IPS-20b (cell line): Measurements from ENCODE around the gene MTX1.
"Not testable (repeated sequence)": the region's sequence is repeated elsewhere in the genome, so short reads cannot be mapped to it uniquely, and the experiment has no call there.

Source experiments
- H3K27ac ChIP-seq: one replicate; pipeline ENCODE4 v1.5.1; 2013; ENCODE audit warnings: low read length
- H3K27me3 ChIP-seq: 2 replicates; pipeline ENCODE4 v1.6.1; 2013; ENCODE audit warnings: mild to moderate bottlenecking, low read length, inconsistent platforms; ENCODE audit not compliant: insufficient read depth
- H3K36me3 ChIP-seq: 2 replicates; pipeline ENCODE4 v1.6.1; 2013; ENCODE audit warnings: low read depth, mild to moderate bottlenecking, inconsistent platforms, low read length, moderate library complexity; ENCODE audit not compliant: insufficient read depth
- H3K4me1 ChIP-seq: 2 replicates; pipeline ENCODE4 v1.6.1; 2013; ENCODE audit warnings: mild to moderate bottlenecking, control low read depth, inconsistent platforms, low read length, moderate library complexity; ENCODE audit not compliant: insufficient read depth
- H3K4me3 ChIP-seq: 2 replicates; pipeline ENCODE4 v1.5.1; 2013; ENCODE audit warnings: mild to moderate bottlenecking, low read length, inconsistent platforms
- H3K9ac ChIP-seq: 2 replicates; pipeline ENCODE4 v1.6.1; 2013; ENCODE audit warnings: low read depth, mild to moderate bottlenecking, inconsistent platforms, low read length, moderate library complexity
- H3K9me3 ChIP-seq: 2 replicates; pipeline ENCODE4 v1.6.1; 2013; ENCODE audit warnings: mild to moderate bottlenecking, low read depth, low read length, inconsistent platforms; ENCODE audit not compliant: insufficient read depth

The MTX1 gene

DNA sequence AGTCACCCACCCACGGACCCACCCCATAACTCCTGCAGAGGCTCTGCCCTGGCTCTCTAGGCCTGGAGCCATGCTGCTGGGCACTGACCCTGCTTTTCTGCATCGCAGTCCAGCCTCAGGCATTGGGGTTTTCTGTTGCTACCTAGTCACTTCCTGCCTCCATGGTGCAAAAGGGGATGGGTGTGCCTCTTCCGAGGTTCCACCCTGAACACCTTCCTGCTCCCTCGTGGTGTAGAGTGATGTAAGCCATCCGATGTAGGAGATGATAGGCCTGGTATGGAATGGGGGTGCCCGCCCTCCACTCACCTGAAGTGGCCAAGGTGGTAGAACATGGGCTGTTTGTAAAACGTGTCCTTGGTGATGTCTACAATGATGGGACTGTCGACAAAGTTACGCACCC is 26.9 kb downstream of the MTX1 start:
- not testable (repeated sequence) for H3K27me3 ChIP-seq, H3K9ac ChIP-seq

GRCh38 chr1:155236451-155236850 is 28.0 kb downstream of the MTX1 start:
- Histone ChIP-seq H3K27me3 (no peaks in the 10 kb centered on the region), H3K27ac (no peak overlapping the region), H3K4me1 (peaks cover 3% of the 10 kb centered on the region; the same call in 1 of the 2 replicates), H3K4me3 (no peak overlapping the region), H3K36me3 (0 out of 2 replicates have a peak, but pooled peaks cover 4% of the 10 kb centered on the region), H3K9me3 (no peaks in the 10 kb centered on the region), H3K9ac (no peak overlapping the region)

More for the DNA sequence above, 26.9 kb downstream of the MTX1 start:
- not testable (repeated sequence) for H3K9me3 ChIP-seq, H3K4me3 ChIP-seq, H3K27ac ChIP-seq, H3K36me3 ChIP-seq, H3K4me1 ChIP-seq

DNA sequence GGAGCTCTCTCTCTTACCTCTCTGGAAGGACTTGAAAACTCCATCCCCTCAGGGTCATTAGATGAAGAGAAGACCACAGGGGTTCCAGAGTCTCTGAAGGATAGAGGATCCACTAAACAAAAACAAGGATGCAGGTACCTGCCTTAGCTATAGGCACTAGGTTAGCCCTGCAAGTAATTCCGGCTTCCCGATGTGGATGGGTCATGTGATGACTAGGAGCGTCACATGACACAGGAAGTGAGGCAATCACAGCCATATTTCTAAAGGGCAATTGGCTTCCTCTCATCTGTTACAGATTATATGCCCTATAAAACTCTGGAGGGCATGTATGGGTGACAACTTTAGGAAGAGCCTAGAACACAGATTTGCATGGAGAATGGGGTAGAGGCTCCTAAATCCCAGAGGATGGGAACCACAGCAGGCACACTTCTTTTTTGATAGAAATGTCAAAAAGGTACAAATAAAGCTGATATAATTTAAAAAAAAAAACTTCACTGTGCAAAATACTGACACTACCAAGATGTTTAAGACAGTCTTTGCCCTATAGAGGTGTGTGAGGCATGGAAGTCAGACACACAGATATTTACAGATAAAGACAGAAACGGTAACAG is 32.7 kb downstream of the MTX1 start:
- H3K27ac ChIP-seq: no peak overlapping the region
- H3K4me1 ChIP-seq: peaks cover 3% of the 10 kb centered on the region; the same call in 1 of the 2 replicates
- no peaks in the 10 kb centered on the region for H3K9me3 ChIP-seq
- H3K36me3 ChIP-seq: 0 out of 2 replicates have a peak, but pooled peaks cover 4% of the 10 kb centered on the region
- H3K9ac ChIP-seq: peak overlapping the region; percentile 52; the same call in 1 of the 2 replicates
- H3K27me3 ChIP-seq: peaks cover 22% of the 10 kb centered on the region
- peak overlapping the region; percentile 59 for H3K4me3 ChIP-seq

GRCh38 chr1:155241841-155242264 is 33.4 kb downstream of the MTX1 start:
- Histone ChIP-seq H3K27ac (no peak overlapping the region), H3K36me3 (0 out of 2 replicates have a peak, but pooled peaks cover 3% of the 10 kb centered on the region), H3K9me3 (no peaks in the 10 kb centered on the region), H3K9ac (no peak overlapping the region), H3K4me3 (no peak overlapping the region), H3K4me1 (peaks cover 3% of the 10 kb centered on the region; the same call in 1 of the 2 replicates), H3K27me3 (peaks cover 29% of the 10 kb centered on the region)

DNA sequence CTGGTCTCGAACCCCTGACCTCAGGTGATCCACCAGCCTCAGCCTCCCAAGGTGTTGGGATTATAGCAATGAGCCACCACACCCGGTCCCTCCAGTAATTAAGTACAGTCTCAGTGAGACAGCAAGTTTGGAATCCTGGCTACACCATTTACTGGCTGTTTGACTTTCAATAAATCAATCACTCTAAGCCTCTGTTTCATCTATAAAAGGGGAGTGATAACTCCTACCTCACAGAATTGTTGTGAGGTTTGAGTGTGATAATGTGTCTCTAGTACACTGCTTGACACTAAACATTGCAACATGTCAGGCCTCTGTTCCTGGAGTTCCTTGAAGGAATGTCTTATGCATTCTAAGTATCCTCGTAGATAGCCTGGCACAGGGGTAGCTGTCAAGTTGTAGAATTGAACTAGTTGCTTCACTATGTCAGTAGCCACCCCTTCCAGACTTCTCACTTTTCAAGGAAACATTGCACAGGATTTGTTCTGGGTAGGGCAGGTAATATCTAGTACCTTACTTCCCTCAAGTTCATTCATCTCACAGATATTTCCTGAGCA is 34.4 kb downstream of the MTX1 start:
- Histone ChIP-seq H3K36me3 (peaks cover 10% of the 10 kb centered on the region; the same call in 1 of the 2 replicates), H3K9ac (no peak overlapping the region), H3K4me1 (peaks cover 3% of the 10 kb centered on the region; the same call in 1 of the 2 replicates)

DNA sequence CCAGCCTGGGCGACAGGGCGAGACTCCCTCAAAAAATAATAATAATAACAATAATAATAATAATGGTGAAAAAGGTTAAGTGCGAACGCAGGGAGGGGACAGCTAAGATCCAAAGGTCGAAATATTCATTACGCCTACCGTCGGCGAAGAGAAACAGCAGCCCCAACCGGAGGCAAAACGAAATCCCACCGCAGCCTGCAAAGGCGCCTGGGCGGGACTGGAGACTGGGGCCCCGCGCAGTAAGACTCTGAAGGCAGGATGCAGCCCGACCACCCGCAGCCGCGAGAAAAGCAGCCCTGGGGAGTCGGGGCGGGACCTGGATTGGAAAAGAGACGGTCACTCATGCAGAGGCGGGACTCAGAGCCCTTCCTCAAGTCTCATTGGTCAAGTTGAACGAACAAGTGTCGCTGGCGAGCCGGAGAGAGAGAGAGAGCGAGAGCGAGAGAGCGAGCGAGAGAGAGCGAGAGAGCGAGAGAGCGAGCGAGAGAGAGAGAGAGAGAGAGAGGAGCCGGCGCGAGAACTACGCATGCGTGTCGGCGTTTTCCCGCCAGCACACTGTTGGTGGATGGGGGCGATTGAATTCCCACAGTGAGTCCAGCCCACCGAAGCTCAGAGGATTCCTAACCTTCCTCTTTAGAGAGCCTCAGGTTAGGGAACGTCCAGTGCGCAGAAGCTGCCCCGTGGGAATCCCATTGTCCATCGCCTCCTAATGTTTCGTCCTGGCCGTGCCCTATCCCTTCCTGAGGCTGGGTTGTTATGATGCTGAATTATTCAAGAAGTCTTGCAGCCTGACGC is 36.1 kb downstream of the MTX1 start:
- Histone ChIP-seq H3K9ac (peak overlapping the region; percentile 77; the same call in 1 of the 2 replicates), H3K4me3 (peak overlapping the region; percentile 62), H3K9me3 (no peaks in the 10 kb centered on the region), H3K27ac (peak overlapping the region; percentile 26), H3K27me3 (peaks cover 34% of the 10 kb centered on the region), H3K36me3 (peaks cover 15% of the 10 kb centered on the region; the same call in 1 of the 2 replicates), H3K4me1 (peaks cover 3% of the 10 kb centered on the region; the same call in 1 of the 2 replicates)

More for the DNA sequence above, 34.4 kb downstream of the MTX1 start:
- peaks cover 34% of the 10 kb centered on the region for H3K27me3 ChIP-seq
- H3K27ac ChIP-seq: no peak overlapping the region
- H3K4me3 ChIP-seq: peak overlapping the region; percentile 62
- H3K9me3 ChIP-seq: no peaks in the 10 kb centered on the region

DNA sequence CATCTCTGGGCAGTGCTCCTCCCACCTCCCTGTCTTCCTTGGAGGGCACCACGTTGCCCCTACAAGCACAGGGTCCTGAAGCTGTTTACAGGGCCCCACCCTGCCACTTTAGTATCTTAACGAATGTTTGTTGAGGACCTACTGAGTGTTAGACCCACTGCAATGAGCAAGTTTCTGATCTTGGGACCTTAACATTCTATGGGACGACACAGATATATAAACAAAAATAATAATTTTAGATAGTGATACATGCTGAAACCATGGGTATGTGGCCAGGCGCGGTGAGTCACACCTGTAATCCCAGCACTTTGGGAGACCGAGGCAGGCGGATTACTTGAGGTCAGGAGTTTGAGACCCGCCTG is 36.6 kb downstream of the MTX1 start:
- Histone ChIP-seq H3K4me3 (peak overlapping the region; percentile 62), H3K4me1 (peaks cover 3% of the 10 kb centered on the region; the same call in 1 of the 2 replicates)

DNA sequence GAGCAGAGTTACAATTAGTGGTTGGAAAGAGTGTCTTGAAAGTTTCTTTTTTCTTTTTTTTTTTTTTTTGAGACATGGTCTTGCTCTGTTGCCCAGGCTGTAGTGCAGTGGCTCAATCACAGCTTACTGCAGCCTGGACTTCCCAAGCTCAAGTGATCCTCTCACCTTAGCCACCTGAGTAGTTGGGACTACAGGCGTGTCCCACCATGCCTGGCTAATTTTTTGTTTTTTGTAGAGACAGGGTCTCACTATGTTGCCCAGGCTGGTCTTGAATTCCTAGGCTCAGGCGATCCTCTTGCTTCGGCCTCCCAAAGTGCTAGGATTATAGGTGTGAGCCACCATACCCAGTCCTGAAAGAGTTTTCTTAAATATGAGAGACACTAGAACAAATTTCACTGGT is 38.3 kb downstream of the MTX1 start:
- peaks cover 34% of the 10 kb centered on the region for H3K27me3 ChIP-seq
- H3K4me3 ChIP-seq, H3K27ac ChIP-seq, H3K9me3 ChIP-seq, H3K9ac ChIP-seq, H3K4me1 ChIP-seq: not testable (repeated sequence)
- H3K36me3 ChIP-seq: peaks cover 15% of the 10 kb centered on the region; the same call in 1 of the 2 replicates

More for the DNA sequence above, 36.6 kb downstream of the MTX1 start:
- no peaks in the 10 kb centered on the region for H3K9me3 ChIP-seq
- peaks cover 15% of the 10 kb centered on the region; the same call in 1 of the 2 replicates for H3K36me3 ChIP-seq
- peak overlapping the region; percentile 26 for H3K27ac ChIP-seq
- peaks cover 34% of the 10 kb centered on the region for H3K27me3 ChIP-seq
- peak overlapping the region; percentile 77; the same call in 1 of the 2 replicates for H3K9ac ChIP-seq

DNA sequence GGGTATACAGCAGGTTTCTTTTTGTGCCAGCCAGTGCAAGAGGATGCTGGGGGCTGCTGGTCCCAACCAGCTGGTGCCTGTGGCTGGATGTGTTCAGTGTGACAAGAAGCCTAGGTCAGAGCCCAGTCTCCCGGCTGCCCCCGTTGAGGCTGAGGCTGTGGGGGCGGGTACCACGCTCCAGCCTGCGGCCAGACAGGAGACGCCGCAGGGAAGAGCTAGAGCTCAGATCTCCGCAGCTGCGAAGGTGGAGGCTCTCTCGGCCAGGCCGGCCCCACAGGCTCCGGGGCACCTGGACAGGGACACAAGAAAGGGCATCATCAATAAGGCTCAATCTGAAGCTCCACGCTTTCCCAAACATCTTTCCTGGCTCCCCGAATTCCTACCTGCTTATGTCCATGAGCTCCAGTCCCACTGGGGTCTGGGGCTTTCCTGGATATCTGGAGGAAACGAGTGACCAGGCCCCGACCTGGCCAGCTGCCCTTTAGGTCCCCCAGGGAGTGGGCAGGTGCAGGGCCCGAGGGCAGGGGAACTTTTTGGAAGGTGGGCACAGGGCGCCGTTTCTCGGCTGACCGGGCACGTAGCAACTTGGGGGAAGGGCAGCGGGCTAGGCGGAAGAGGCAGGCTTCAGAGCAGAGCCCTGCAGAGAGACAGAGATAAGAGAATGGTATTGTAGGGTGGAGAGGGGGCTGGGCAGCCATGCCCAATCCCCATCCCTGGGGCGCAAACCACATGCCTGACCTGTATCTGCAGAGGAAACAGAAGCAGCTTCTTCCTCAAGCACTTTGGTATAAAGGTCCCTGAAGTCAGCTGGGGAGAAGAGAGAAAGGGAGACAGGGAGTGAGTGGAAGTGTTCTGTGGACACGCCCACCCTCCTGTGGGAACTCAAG is 39.4 kb downstream of the MTX1 start:
- Histone ChIP-seq H3K9ac (no peak overlapping the region), H3K4me3 (no peak overlapping the region), H3K27me3 (peaks cover 29% of the 10 kb centered on the region), H3K4me1 (no peaks in the 10 kb centered on the region; the same call in 1 of the 2 replicates), H3K27ac (no peak overlapping the region), H3K9me3 (no peaks in the 10 kb centered on the region), H3K36me3 (peaks cover 15% of the 10 kb centered on the region; the same call in 1 of the 2 replicates)

DNA sequence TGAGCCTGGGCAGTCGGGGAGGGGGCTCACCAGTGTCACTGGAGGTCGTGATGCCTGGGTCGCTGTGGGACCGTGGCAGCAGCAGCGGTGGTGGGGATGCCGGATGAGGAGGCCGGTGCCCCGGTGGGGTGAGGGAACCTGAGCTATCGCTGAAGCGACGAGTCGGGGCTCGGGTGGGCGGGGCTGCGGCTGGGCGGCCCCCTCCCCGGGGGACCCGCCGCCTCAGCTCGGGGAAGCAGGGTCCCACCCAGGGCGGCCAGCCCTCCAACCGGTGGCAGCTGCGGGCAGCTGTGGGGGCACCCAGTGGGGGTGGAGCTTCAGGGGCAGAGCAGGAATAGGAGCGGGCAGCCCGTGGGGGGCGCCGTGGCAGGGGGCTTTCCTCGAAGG is 41.7 kb downstream of the MTX1 start:
- H3K27ac ChIP-seq: no peak overlapping the region
- H3K4me1 ChIP-seq: no peaks in the 10 kb centered on the region; the same call in 1 of the 2 replicates
- H3K9ac ChIP-seq: no peak overlapping the region
- H3K27me3 ChIP-seq: peaks cover 20% of the 10 kb centered on the region
- H3K9me3 ChIP-seq: no peaks in the 10 kb centered on the region
- H3K36me3 ChIP-seq: peaks cover 15% of the 10 kb centered on the region; the same call in 1 of the 2 replicates
- H3K4me3 ChIP-seq: peak overlapping the region; percentile 67; the same call in 1 of the 2 replicates
